IPS-15b (cell line): ENCODE results near the gene TOMM40.
"Not testable (repeated sequence)": the region's sequence is repeated elsewhere in the genome, so short reads cannot be mapped to it uniquely, and the experiment has no call there.

ENCODE experiments used
- H3K27me3 ChIP-seq: one replicate; pipeline ENCODE4 v1.6.1; 2013; ENCODE audit warnings: low read length; ENCODE audit not compliant: control insufficient read depth, insufficient read depth
- H3K36me3 ChIP-seq: one replicate; pipeline ENCODE4 v1.6.1; 2013; ENCODE audit warnings: low read length; ENCODE audit not compliant: control insufficient read depth, insufficient read depth
- H3K4me1 ChIP-seq: one replicate; pipeline ENCODE4 v1.6.1; 2013; ENCODE audit warnings: mild to moderate bottlenecking, low read length; ENCODE audit not compliant: control insufficient read depth, insufficient read depth
- H3K4me3 ChIP-seq: one replicate; pipeline ENCODE4 v1.5.1; 2013; ENCODE audit warnings: low read depth, low read length
- H3K9ac ChIP-seq: one replicate; pipeline ENCODE4 v1.6.1; 2013; ENCODE audit warnings: low read depth, mild to moderate bottlenecking, low read length
- H3K9me3 ChIP-seq: one replicate; pipeline ENCODE4 v1.6.1; 2013; ENCODE audit warnings: mild to moderate bottlenecking, low read length; ENCODE audit not compliant: control insufficient read depth, insufficient read depth

Gene TOMM40

DNA sequence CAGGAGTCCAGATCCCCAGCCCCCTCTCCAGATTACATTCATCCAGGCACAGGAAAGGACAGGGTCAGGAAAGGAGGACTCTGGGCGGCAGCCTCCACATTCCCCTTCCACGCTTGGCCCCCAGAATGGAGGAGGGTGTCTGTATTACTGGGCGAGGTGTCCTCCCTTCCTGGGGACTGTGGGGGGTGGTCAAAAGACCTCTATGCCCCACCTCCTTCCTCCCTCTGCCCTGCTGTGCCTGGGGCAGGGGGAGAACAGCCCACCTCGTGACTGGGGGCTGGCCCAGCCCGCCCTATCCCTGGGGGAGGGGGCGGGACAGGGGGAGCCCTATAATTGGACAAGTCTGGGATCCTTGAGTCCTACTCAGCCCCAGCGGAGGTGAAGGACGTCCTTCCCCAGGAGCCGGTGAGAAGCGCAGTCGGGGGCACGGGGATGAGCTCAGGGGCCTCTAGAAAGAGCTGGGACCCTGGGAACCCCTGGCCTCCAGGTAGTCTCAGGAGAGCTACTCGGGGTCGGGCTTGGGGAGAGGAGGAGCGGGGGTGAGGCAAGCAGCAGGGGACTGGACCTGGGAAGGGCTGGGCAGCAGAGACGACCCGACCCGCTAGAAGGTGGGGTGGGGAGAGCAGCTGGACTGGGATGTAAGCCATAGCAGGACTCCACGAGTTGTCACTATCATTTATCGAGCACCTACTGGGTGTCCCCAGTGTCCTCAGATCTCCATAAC is 14.5 kb downstream of the TOMM40 start, which contains the start of gene APOE:
TSS of gene APOE (plus strand) at position 360 of the 724 bp plus-strand sequence. CDS start 829 bp downstream, outside the sequence.
- H3K9me3 ChIP-seq = no peaks in the 10 kb centered on the region
- H3K4me3 ChIP-seq = peak within 1 kb of the TSS; percentile 100
- no peaks in the 10 kb centered on the region for H3K27me3 ChIP-seq
- H3K36me3 ChIP-seq = peaks cover 42% of the 10 kb centered on the region
- H3K4me1 ChIP-seq = peaks cover 2% of the 10 kb centered on the region
- H3K9ac ChIP-seq = peak within 1 kb of the TSS; percentile 93

- Histone ChIP-seq H3K9ac (no peak overlapping the region), H3K4me3 (peak overlapping the region; percentile 100), H3K27me3 (no peaks in the 10 kb centered on the region), H3K9me3 (no peaks in the 10 kb centered on the region), H3K4me1 (peaks cover 2% of the 10 kb centered on the region), H3K36me3 (peaks cover 32% of the 10 kb centered on the region)
These were observed 16.6 kb downstream of the TOMM40 start for GRCh38 chr19:44907613-44908012.

GRCh38 chr19:44908074-44908835 is 17.2 kb downstream of the TOMM40 start:
- no peak overlapping the region for H3K4me3 ChIP-seq
- no peaks in the 10 kb centered on the region for H3K9me3 ChIP-seq
- H3K36me3 ChIP-seq = peaks cover 28% of the 10 kb centered on the region
- peaks cover 2% of the 10 kb centered on the region for H3K4me1 ChIP-seq
- H3K27me3 ChIP-seq = no peaks in the 10 kb centered on the region
- H3K9ac ChIP-seq = no peak overlapping the region

DNA sequence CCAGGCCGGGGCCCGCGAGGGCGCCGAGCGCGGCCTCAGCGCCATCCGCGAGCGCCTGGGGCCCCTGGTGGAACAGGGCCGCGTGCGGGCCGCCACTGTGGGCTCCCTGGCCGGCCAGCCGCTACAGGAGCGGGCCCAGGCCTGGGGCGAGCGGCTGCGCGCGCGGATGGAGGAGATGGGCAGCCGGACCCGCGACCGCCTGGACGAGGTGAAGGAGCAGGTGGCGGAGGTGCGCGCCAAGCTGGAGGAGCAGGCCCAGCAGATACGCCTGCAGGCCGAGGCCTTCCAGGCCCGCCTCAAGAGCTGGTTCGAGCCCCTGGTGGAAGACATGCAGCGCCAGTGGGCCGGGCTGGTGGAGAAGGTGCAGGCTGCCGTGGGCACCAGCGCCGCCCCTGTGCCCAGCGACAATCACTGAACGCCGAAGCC is 17.8 kb downstream of the TOMM40 start:
- no peaks in the 10 kb centered on the region for H3K9me3 ChIP-seq

DNA sequence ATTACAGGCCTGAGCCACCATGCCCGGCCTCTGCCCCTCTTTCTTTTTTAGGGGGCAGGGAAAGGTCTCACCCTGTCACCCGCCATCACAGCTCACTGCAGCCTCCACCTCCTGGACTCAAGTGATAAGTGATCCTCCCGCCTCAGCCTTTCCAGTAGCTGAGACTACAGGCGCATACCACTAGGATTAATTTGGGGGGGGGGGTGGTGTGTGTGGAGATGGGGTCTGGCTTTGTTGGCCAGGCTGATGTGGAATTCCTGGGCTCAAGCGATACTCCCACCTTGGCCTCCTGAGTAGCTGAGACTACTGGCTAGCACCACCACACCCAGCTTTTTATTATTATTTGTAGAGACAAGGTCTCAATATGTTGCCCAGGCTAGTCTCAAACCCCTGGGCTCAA is 18.7 kb downstream of the TOMM40 start:
- Histone ChIP-seq H3K36me3 (peaks cover 28% of the 10 kb centered on the region), H3K4me3 (no peak overlapping the region), H3K4me1 (no peaks in the 10 kb centered on the region), H3K27me3 (no peaks in the 10 kb centered on the region), H3K9me3 (no peaks in the 10 kb centered on the region), H3K9ac (no peak overlapping the region)

More for the DNA sequence above, 17.8 kb downstream of the TOMM40 start:
- H3K4me1 ChIP-seq = peaks cover 2% of the 10 kb centered on the region
- no peak overlapping the region for H3K4me3 ChIP-seq
- no peaks in the 10 kb centered on the region for H3K27me3 ChIP-seq
- no peak overlapping the region for H3K9ac ChIP-seq
- peaks cover 28% of the 10 kb centered on the region for H3K36me3 ChIP-seq

DNA sequence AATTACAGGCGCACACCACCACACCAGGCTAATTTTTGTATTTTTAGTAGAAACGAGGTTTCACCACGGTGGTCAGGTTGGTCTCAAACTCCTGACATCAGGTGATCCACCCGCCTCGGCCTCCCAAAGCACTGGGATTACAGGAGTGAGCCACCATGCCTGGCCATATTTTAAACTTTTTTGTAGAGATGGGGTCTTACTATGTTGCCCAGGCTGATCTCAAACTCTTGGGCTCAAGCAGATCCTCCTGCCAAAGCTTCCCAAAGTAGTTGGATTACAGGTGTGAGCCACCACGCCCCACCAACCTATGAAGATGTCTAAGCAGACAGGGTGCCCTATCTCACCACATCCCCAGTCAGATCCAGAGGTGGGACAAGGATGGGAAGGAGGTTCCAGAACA is 20.8 kb downstream of the TOMM40 start:
- H3K4me1 ChIP-seq, H3K9me3 ChIP-seq, H3K4me3 ChIP-seq, H3K9ac ChIP-seq, H3K27me3 ChIP-seq: not testable (repeated sequence)
- H3K36me3 ChIP-seq = peaks cover 28% of the 10 kb centered on the region

DNA sequence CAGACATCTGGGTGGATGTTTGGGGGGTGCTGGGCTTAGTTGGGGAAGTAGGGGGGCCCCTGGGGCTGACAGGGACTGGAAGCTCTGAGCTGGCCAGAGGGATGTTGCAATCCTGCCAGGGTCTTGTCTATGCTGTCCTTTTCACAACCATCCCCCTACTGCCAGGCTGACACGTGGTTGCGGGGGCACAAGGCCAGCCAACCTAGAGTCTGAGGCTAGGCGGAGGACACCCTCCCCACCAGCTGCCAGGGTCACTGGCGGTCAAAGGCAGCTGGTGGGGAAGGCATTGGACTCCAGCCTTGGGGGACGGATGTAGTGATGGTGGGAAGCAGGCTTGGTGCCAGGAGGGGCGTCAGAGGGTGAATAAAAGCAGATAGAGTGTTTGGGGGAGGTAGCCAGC is 21.8 kb downstream of the TOMM40 start:
- H3K4me1 ChIP-seq = no peaks in the 10 kb centered on the region
- H3K4me3 ChIP-seq = no peak overlapping the region
- H3K27me3 ChIP-seq = no peaks in the 10 kb centered on the region

GRCh38 chr19:44913512-44914432 is 22.7 kb downstream of the TOMM40 start:
- H3K27me3 ChIP-seq, H3K4me1 ChIP-seq, H3K9me3 ChIP-seq, H3K36me3 ChIP-seq: not testable (repeated sequence)
- peak overlapping the region; percentile 88 for H3K9ac ChIP-seq
- H3K4me3 ChIP-seq = peak overlapping the region; percentile 74

More for the DNA sequence above, 21.8 kb downstream of the TOMM40 start:
- no peak overlapping the region for H3K9ac ChIP-seq
- no peaks in the 10 kb centered on the region for H3K9me3 ChIP-seq
- H3K36me3 ChIP-seq = peaks cover 19% of the 10 kb centered on the region

DNA sequence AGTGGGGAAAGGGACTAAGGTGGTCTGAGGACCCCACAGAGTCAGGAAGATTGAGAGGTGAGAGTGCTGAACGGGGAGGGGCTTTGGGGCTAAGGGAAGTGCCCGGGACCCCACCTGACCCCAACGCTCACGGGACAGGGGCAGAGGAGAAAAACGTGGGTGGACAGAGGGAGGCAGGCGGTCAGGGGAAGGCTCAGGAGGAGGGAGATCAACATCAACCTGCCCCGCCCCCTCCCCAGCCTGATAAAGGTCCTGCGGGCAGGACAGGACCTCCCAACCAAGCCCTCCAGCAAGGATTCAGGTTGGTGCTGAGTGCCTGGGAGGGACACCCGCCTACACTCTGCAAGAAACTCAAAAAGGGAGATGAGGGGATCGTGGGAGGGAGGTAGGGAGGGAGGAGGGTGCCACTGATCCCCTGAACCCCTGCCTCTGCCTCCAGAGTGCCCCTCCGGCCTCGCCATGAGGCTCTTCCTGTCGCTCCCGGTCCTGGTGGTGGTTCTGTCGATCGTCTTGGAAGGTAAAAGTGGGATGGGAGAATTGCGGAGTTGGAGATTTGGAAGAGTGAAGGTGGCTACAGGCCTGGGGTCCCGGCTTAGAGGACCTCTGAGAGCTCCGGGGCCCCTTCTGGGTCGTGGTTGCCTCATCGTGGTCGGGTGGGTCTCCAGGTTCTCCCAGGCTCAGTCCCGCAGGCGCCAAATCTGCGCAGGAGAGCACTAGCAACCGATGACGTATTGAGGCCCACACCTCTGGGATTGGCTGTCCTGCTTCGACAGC is 23.6 kb downstream of the TOMM40 start, which contains the start of gene APOC1:
TSS of gene APOC1 (plus strand) at position 176 of the 774 bp plus-strand sequence. CDS start at position 460, 284 bp downstream.
- not testable (repeated sequence) for H3K9me3 ChIP-seq, H3K4me1 ChIP-seq, H3K36me3 ChIP-seq, H3K27me3 ChIP-seq
- Histone ChIP-seq H3K9ac (peak within 1 kb of the TSS; percentile 88), H3K4me3 (peak within 1 kb of the TSS; percentile 74)

GRCh38 chr19:44924243-44924725 is 33.2 kb downstream of the TOMM40 start:
- H3K4me3 ChIP-seq = no peak overlapping the region
- no peaks in the 10 kb centered on the region for H3K4me1 ChIP-seq
- H3K9me3 ChIP-seq = no peaks in the 10 kb centered on the region
- H3K36me3 ChIP-seq = no peaks in the 10 kb centered on the region
- no peak overlapping the region for H3K9ac ChIP-seq
- no peaks in the 10 kb centered on the region for H3K27me3 ChIP-seq
